Peyer's patch (tissue), 4 donors: ENCODE data around the gene SWAP70.

Experiments
- POLR2A ChIP-seq, 2 donors: fragments of 450-650 bp; IDR thresholded peaks; one replicate each; pipeline ENCODE4 v1.5.1; 2017; ENCODE audit warnings: antibody characterized with exemption in 2 of 2, mild to moderate bottlenecking in 2 of 2, moderate library complexity in 2 of 2
- TF ChIP-seq, protein P1 (sequence below), 6 experiments: fragments of 450-650 bp in 4 of 6; fragments of 200-600 bp in 2 of 6; sonication (generic) in 1 of 6; IDR thresholded peaks; one replicate each; pipeline ENCODE4 v1.5.1; 2017 to 2019; ENCODE audit warnings: antibody characterized with exemption in 6 of 6, mild to moderate bottlenecking in 3 of 6, moderate library complexity in 1 of 6

DNA sequence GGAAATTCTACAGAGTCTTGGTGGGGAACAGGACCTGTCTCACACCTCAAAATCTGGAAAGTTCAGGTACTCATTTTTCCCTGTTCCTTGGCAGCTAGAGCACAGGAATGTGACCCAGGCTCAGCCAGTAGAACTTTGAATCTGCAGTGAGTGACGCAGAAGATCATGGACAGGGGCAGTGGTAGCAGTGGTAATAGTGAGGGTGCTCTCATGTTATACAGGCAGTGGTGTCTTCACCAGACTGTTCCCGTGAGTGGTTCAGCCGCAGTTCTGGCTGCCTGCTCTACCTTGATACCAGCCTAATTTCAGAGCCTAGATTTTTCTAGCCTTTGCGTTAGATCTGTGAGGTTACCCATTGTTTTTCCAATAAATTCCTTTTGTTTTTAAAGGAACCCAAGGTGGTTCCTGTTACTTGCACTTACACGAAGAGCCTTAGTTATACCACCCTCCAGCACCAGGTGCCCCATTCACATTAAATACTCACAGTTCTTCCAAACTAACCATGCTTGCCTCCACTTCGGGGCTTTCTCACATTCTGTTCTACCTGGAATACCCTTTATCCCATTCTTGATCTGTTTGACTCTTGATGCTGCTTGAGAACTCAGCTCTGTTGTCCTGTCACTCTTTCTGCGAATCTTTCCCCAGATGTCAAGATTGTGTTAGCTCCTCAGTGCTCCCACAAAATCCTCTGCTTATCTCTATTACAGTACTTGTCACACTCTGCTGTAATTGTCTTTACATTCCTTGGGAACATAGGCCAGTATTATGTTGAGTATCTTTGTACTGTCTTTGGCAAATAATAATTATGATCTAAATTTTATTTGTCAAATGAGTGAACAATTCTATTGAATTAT, 47.8 kb downstream of the SWAP70 start:
- TF ChIP-seq, protein P1, sequence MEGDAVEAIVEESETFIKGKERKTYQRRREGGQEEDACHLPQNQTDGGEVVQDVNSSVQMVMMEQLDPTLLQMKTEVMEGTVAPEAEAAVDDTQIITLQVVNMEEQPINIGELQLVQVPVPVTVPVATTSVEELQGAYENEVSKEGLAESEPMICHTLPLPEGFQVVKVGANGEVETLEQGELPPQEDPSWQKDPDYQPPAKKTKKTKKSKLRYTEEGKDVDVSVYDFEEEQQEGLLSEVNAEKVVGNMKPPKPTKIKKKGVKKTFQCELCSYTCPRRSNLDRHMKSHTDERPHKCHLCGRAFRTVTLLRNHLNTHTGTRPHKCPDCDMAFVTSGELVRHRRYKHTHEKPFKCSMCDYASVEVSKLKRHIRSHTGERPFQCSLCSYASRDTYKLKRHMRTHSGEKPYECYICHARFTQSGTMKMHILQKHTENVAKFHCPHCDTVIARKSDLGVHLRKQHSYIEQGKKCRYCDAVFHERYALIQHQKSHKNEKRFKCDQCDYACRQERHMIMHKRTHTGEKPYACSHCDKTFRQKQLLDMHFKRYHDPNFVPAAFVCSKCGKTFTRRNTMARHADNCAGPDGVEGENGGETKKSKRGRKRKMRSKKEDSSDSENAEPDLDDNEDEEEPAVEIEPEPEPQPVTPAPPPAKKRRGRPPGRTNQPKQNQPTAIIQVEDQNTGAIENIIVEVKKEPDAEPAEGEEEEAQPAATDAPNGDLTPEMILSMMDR (IDR thresholded peaks at IDR 0.05): no peak
- no peak for TF ChIP-seq POLR2A (IDR thresholded peaks at IDR 0.05)
